ENCODE results near the gene NFIL3. TPM values are rescaled to one million over a fixed set of nuclear protein-coding genes. Genes with fewer than 3 reads are reported as not detected.

NFIL3 gene
- polyA plus RNA-seq, 1 donor from 2014 or later: 31.6 TPM

DNA sequence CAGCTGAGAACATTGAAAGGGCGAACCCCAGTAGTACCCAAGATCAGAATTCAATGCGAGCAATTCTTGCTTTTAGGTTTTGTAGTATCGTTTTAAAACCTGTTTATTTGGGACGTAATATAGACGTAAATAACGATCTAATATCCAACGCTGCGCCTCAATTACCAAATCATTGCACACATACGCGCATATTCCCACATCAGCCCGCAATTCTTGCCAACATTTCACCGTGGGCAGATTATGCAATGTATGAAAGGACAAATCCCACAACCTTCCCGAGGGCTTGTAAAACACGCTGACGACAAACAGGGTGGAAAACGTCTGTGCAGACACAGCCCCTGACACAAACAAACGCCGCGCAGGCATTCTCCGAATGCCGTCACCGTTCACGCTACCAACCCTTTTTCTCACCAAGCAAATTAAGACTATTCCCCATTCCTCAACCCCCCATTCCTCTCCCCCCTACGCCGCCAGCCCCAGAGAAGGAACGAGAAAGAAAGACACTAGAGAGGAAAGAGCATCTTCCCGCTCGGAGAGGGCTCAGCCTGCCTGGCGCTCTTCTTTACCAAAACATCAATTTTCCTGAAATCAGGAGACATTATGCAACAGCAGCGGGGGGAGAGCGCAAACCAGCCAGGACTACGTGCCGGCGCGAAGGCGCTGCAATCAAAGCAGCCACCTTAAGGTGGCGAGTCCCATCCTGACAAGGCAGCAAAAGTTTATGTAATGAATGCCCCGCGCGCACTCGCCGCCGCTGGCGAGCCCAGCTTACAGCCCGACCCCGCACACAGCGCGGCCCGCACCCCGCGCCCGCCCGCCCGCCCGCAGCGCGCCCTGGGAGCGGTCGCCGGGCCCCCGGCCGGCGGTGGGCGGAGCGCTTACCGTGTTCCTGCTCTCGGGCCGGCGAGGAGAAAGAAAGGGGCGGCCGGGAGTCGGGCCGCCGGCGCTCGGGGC, 597 bp downstream of the NFIL3 start:
- peak; percentile 23 for TF ChIP-seq EP300 (conservative IDR thresholded peaks at IDR 0.05; ENCODE audit: poor library complexity, severe bottlenecking)
- peak; percentile 67 for TF ChIP-seq POLR2AphosphoS5 (IDR thresholded peaks at IDR 0.05)
- TF ChIP-seq, protein P1, sequence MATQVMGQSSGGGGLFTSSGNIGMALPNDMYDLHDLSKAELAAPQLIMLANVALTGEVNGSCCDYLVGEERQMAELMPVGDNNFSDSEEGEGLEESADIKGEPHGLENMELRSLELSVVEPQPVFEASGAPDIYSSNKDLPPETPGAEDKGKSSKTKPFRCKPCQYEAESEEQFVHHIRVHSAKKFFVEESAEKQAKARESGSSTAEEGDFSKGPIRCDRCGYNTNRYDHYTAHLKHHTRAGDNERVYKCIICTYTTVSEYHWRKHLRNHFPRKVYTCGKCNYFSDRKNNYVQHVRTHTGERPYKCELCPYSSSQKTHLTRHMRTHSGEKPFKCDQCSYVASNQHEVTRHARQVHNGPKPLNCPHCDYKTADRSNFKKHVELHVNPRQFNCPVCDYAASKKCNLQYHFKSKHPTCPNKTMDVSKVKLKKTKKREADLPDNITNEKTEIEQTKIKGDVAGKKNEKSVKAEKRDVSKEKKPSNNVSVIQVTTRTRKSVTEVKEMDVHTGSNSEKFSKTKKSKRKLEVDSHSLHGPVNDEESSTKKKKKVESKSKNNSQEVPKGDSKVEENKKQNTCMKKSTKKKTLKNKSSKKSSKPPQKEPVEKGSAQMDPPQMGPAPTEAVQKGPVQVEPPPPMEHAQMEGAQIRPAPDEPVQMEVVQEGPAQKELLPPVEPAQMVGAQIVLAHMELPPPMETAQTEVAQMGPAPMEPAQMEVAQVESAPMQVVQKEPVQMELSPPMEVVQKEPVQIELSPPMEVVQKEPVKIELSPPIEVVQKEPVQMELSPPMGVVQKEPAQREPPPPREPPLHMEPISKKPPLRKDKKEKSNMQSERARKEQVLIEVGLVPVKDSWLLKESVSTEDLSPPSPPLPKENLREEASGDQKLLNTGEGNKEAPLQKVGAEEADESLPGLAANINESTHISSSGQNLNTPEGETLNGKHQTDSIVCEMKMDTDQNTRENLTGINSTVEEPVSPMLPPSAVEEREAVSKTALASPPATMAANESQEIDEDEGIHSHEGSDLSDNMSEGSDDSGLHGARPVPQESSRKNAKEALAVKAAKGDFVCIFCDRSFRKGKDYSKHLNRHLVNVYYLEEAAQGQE (IDR thresholded peaks at IDR 0.05; ENCODE audit: borderline replicate concordance): peak; percentile 92
- TF ChIP-seq, protein P2, sequence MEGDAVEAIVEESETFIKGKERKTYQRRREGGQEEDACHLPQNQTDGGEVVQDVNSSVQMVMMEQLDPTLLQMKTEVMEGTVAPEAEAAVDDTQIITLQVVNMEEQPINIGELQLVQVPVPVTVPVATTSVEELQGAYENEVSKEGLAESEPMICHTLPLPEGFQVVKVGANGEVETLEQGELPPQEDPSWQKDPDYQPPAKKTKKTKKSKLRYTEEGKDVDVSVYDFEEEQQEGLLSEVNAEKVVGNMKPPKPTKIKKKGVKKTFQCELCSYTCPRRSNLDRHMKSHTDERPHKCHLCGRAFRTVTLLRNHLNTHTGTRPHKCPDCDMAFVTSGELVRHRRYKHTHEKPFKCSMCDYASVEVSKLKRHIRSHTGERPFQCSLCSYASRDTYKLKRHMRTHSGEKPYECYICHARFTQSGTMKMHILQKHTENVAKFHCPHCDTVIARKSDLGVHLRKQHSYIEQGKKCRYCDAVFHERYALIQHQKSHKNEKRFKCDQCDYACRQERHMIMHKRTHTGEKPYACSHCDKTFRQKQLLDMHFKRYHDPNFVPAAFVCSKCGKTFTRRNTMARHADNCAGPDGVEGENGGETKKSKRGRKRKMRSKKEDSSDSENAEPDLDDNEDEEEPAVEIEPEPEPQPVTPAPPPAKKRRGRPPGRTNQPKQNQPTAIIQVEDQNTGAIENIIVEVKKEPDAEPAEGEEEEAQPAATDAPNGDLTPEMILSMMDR (IDR thresholded peaks at IDR 0.05; ENCODE audit: poor library complexity, severe bottlenecking): peak; percentile 57
- TF ChIP-seq EZH2 (IDR thresholded peaks at IDR 0.05; ENCODE audit: borderline replicate concordance, insufficient read depth, low read length, poor library complexity, severe bottlenecking): no peak
- peak; percentile 50 for TF ChIP-seq MXI1 (conservative IDR thresholded peaks at IDR 0.05; ENCODE audit: poor library complexity, severe bottlenecking)
- TF ChIP-seq TAF1 (IDR thresholded peaks at IDR 0.05; ENCODE audit: low read depth): peak; percentile 66
- TF ChIP-seq RAD21 (conservative IDR thresholded peaks at IDR 0.05): no peak
- peak; percentile 40 for TF ChIP-seq SMC3 (conservative IDR thresholded peaks at IDR 0.05; ENCODE audit: poor library complexity)
- peak overlapping the region; percentile 94 for H3K4me2 ChIP-seq (ENCODE audit: low read length)
- peaks cover 12% of the 10 kb centered on the region for H3F3A ChIP-seq (ENCODE audit: insufficient read depth, low read length, poor library complexity, severe bottlenecking)
- peak overlapping the region; percentile 71 for H3K4me3 ChIP-seq (ENCODE audit: low read length)
- peak overlapping the region; percentile 93 for H3K27ac ChIP-seq (ENCODE audit: low read length)
- no peaks in the 10 kb centered on the region for H3K9me2 ChIP-seq (ENCODE audit: insufficient read depth, low read length)
- no peaks in the 10 kb centered on the region for H3K36me3 ChIP-seq (ENCODE audit: insufficient read depth, low read length)
- H3K9me3 ChIP-seq (ENCODE audit: low read length): no peaks in the 10 kb centered on the region
- peaks cover 25% of the 10 kb centered on the region for H3K27me3 ChIP-seq (ENCODE audit: insufficient read depth, low read depth, low read length)
- peak overlapping the region; percentile 28 for H2AFZ ChIP-seq (ENCODE audit: low read depth, low read length)
- peaks cover 38% of the 10 kb centered on the region for H3K79me2 ChIP-seq (replicated peaks; ENCODE audit: insufficient read depth, low read length)
- H3K9ac ChIP-seq (ENCODE audit: low read length): peak overlapping the region; percentile 91
- H4K20me1 ChIP-seq (ENCODE audit: insufficient read depth): no peaks in the 10 kb centered on the region

DNA sequence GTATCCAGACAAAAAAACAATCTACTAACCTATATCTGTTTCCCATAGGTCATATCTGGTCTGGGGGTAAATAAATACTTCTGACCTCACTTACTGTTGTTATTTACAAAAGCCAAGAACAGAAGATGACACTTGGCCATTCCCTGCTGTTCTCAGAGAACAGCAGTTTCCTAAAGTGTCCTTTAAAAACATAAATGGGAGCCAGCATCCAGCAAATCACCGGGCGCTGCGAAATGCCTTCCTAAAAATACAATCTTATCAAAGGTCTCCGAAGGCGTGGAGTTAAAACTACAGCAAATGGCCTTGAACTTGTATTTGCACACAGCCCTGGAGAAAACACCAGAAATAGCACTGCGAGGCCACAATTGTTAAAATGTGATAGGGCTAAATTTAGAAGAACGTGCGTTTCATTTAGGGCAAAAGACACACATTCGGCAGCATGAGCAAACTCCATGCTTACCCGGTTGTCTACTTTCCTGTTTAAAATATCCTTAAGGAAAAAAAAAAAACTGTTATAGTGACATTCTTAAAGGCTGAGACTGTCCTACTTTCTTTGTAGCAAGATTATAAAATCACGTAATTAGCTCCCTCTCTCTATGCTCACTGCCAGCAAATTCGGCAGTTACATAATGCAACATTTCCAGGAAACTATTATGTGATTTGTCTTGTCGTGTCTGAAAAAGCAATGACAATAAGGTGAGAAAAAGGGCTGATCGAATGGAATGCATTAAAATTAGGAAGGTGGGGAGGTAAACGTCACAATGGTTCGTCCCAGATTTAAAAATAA, 1.5 kb downstream of the NFIL3 start:
- no peaks in the 10 kb centered on the region for H3K9me3 ChIP-seq (ENCODE audit: low read length)
- peak overlapping the region; percentile 71 for H3K4me3 ChIP-seq (ENCODE audit: low read length)
- peaks cover 12% of the 10 kb centered on the region for H3F3A ChIP-seq (ENCODE audit: insufficient read depth, low read length, poor library complexity, severe bottlenecking)
- TF ChIP-seq EZH2 (IDR thresholded peaks at IDR 0.05; ENCODE audit: borderline replicate concordance, insufficient read depth, low read length, poor library complexity, severe bottlenecking) (no peak), POLR2AphosphoS5 (IDR thresholded peaks at IDR 0.05) (peak; percentile 1)
- peak overlapping the region; percentile 28 for H2AFZ ChIP-seq (ENCODE audit: low read depth, low read length)
- peaks cover 46% of the 10 kb centered on the region for H3K79me2 ChIP-seq (replicated peaks; ENCODE audit: insufficient read depth, low read length)
- H3K27ac ChIP-seq (ENCODE audit: low read length): peak overlapping the region; percentile 93
- no peaks in the 10 kb centered on the region for H3K36me3 ChIP-seq (ENCODE audit: insufficient read depth, low read length)
- peaks cover 25% of the 10 kb centered on the region for H3K27me3 ChIP-seq (ENCODE audit: insufficient read depth, low read depth, low read length)
- peak overlapping the region; percentile 94 for H3K4me2 ChIP-seq (ENCODE audit: low read length)
- no peaks in the 10 kb centered on the region for H4K20me1 ChIP-seq (ENCODE audit: insufficient read depth)
- no peaks in the 10 kb centered on the region for H3K9me2 ChIP-seq (ENCODE audit: insufficient read depth, low read length)
- peak overlapping the region; percentile 91 for H3K9ac ChIP-seq (ENCODE audit: low read length)
